GM08714 (cell line): Measurements from ENCODE around the gene VPS16.

Source experiments
- H3K4me3 ChIP-seq: fragments of 200-500 bp; sonication (Bioruptor generic); 2 replicates; pipeline ENCODE4 v1.5.1; 2014; ENCODE audit warnings: mild to moderate bottlenecking, low read length, inconsistent platforms
- ZNF274 ChIP-seq: IDR thresholded peaks from 2 replicates; pipeline ENCODE4 v1.6.1; 2012; ENCODE audit warnings: mild to moderate bottlenecking, low read depth, low read length

The VPS16 gene

GRCh38 chr20:2866236-2866635 is 25.7 kb downstream of the VPS16 start:
- no peak overlapping the region for H3K4me3 ChIP-seq
- no peak for TF ChIP-seq ZNF274

GRCh38 chr20:2867081-2867864 is 26.7 kb downstream of the VPS16 start:
- TF ChIP-seq ZNF274: no peak
- no peak overlapping the region for H3K4me3 ChIP-seq

GRCh38 chr20:2869381-2869780 is 28.8 kb downstream of the VPS16 start:
- TF ChIP-seq ZNF274: no peak
- no peak overlapping the region for H3K4me3 ChIP-seq

GRCh38 chr20:2871111-2871465 is 30.5 kb downstream of the VPS16 start:
- TF ChIP-seq ZNF274: no peak
- H3K4me3 ChIP-seq: no peak overlapping the region

- H3K4me3 ChIP-seq: peak overlapping the region; percentile 44; the same call in 1 of the 2 replicates
- no peak for TF ChIP-seq ZNF274
These were observed 31.3 kb downstream of the VPS16 start for GRCh38 chr20:2871661-2872458.

GRCh38 chr20:2872459-2873009 is 32.0 kb downstream of the VPS16 start:
- H3K4me3 ChIP-seq: peak overlapping the region; percentile 44; the same call in 1 of the 2 replicates
- no peak for TF ChIP-seq ZNF274

GRCh38 chr20:2873010-2873746 is 32.6 kb downstream of the VPS16 start, which contains the start of gene PTPRA:
Gene PTPRA (plus strand): TSS chr20:2873481. CDS start chr20:2964278, 90,797 bp downstream.
- no peak for TF ChIP-seq ZNF274
- H3K4me3 ChIP-seq: peak within 1 kb of the TSS; percentile 90

GRCh38 chr20:2873747-2874041 is 33.1 kb downstream of the VPS16 start:
- TF ChIP-seq ZNF274: no peak
- peak overlapping the region; percentile 90 for H3K4me3 ChIP-seq

GRCh38 chr20:2874456-2874855 is 33.9 kb downstream of the VPS16 start:
- no peak for TF ChIP-seq ZNF274
- peak overlapping the region; percentile 90 for H3K4me3 ChIP-seq

- TF ChIP-seq ZNF274: no peak
- no peak overlapping the region for H3K4me3 ChIP-seq
These were observed 35.2 kb downstream of the VPS16 start for GRCh38 chr20:2875690-2876203.

GRCh38 chr20:2878515-2878914 is 38.0 kb downstream of the VPS16 start:
- H3K4me3 ChIP-seq: no peak overlapping the region
- TF ChIP-seq ZNF274: no peak

- TF ChIP-seq ZNF274: no peak
- H3K4me3 ChIP-seq: no peak overlapping the region
These were observed 38.6 kb downstream of the VPS16 start for GRCh38 chr20:2879146-2879545.

GRCh38 chr20:2880650-2881049 is 40.1 kb downstream of the VPS16 start:
- H3K4me3 ChIP-seq: no peak overlapping the region
- TF ChIP-seq ZNF274: no peak
